Colonic mucosa (tissue), 4 donors: Measurements from ENCODE around the gene EPHA10. TPM values are rescaled to one million over a fixed set of nuclear protein-coding genes. Genes with fewer than 3 reads are reported as not detected.

ENCODE experiments used
- DNase-seq: peaks from one replicate; pipeline ENCODE4 v3.0.0-alpha.2; 2020
- H3K27ac ChIP-seq: fragments of 200-600 bp; one replicate; pipeline ENCODE4 v1.8.0; 2021
- H3K27me3 ChIP-seq: fragments of 200-600 bp; one replicate; pipeline ENCODE4 v1.8.0; 2021
- H3K36me3 ChIP-seq: fragments of 200-600 bp; one replicate; pipeline ENCODE4 v1.8.0; 2021
- H3K4me1 ChIP-seq: fragments of 200-600 bp; one replicate; pipeline ENCODE4 v1.8.0; 2021; ENCODE audit warnings: mild to moderate bottlenecking
- H3K4me3 ChIP-seq: fragments of 200-600 bp; one replicate; pipeline ENCODE4 v1.8.0; 2021
- H3K9ac ChIP-seq, 2 donors: one replicate each; pipeline ENCODE4 v1.7.0; 2013; ENCODE audit warnings: control low read depth in 2 of 2, low read depth in 2 of 2, low read length in 2 of 2
- H3K9me3 ChIP-seq: fragments of 200-600 bp; one replicate; pipeline ENCODE4 v1.8.0; 2021
- intact Hi-C: fragments of 100-400 bp; cut with DNase I; formaldehyde crosslinking; loops from one replicate; pipeline ENCODE4 v1.14.1; 2022
- total RNA-seq, 2 donors: library from RNA; stranded (reverse); fragmentation: NEBNext Ultra II Directional in 1 of 2; extraction: Animal tissue kit (Norgen Biotek cat#: 25700) in 1 of 2; gene quantifications; one replicate each; pipeline ENCODE4 v1.2.1, GENCODE V29; 2021
- TF ChIP-seq, protein P1 (sequence below): fragments of 200-600 bp; IDR thresholded peaks from one replicate; pipeline ENCODE4 v1.8.0; 2022; ENCODE audit warnings: antibody characterized with exemption, mild to moderate bottlenecking
- donor health status: healthy.
- donor health status: DM: no; HTN: no; CAD: no.
- donor health status: DM: no; HTN: no; CAD: no.

The EPHA10 gene
- total RNA-seq, 2 donors from 2014 or later, result 26.1 to 29.6 TPM

DNA sequence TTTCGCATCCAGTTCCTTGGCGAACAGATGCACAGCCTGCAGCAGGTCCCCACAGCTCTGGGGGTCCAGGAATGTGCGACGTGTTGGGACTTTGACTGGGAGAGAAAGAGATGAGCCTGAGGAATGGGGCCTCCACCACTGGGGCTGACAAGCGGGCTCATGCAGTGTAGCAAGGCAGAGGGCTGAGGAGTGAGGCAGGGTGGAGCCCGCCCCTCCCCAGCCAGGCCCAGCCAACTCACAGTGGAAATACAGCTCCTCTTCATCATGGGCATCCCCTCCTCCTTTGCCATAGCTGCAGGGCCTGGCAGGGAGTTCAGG is 41.9 kb downstream of the EPHA10 start:
- H3K9me3 ChIP-seq, result no peaks in the 10 kb centered on the region
- no peaks in the 10 kb centered on the region for H3K36me3 ChIP-seq
- H3K4me3 ChIP-seq, result no peak overlapping the region
- no peak for DNase-seq
- intact Hi-C loops, result no loop called here
- no peaks in the 10 kb centered on the region for H3K4me1 ChIP-seq
- no peaks in the 10 kb centered on the region for H3K27me3 ChIP-seq
- H3K9ac ChIP-seq, result no peak overlapping the region
- no peak overlapping the region for H3K27ac ChIP-seq
- TF ChIP-seq, protein P1, sequence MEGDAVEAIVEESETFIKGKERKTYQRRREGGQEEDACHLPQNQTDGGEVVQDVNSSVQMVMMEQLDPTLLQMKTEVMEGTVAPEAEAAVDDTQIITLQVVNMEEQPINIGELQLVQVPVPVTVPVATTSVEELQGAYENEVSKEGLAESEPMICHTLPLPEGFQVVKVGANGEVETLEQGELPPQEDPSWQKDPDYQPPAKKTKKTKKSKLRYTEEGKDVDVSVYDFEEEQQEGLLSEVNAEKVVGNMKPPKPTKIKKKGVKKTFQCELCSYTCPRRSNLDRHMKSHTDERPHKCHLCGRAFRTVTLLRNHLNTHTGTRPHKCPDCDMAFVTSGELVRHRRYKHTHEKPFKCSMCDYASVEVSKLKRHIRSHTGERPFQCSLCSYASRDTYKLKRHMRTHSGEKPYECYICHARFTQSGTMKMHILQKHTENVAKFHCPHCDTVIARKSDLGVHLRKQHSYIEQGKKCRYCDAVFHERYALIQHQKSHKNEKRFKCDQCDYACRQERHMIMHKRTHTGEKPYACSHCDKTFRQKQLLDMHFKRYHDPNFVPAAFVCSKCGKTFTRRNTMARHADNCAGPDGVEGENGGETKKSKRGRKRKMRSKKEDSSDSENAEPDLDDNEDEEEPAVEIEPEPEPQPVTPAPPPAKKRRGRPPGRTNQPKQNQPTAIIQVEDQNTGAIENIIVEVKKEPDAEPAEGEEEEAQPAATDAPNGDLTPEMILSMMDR, result no peak

DNA sequence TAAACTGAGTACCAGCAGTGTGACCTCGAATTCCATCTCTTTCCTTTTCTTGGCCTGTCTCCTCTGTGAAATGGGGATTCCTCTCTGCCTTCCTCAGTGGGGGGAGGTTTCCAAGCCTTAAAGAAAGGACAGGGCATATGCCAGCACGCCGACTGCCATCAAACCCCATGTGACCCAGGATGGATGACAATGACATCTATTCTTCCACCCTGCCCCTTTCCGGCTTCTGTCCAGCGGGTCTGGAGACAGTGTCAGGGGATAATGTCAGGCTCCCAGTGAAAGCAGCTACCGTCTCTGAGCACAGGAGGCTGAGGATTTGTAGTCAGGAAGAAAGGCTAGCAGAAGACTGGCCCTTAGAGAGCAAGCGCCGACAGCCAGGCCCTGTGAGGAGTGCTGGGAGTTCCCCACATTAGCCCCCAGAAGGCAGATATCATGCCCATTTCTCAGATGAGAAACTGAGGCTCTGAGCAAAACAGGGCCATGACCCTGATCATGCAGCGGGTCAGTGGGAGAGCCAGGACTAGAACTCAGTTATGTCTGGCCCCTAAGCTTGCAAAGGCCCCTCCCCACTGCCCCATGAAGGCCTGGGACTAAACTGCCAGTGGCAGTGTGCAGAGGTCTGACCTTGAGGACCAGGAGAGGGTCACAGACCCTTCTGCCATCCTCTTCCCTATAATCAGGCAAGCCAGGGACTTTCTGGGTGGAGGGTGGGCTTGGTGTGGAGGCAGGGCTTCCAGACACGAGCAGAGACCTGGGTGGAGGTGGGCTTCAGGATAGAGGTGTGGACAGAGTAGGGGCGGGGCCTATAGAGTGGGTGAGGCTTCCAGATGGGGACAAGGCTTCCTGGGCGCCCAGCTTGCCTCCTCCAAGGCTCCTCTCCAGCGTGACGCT is 42.5 kb downstream of the EPHA10 start:
- no peaks in the 10 kb centered on the region for H3K27me3 ChIP-seq
- intact Hi-C loops, result no loop called here

DNA sequence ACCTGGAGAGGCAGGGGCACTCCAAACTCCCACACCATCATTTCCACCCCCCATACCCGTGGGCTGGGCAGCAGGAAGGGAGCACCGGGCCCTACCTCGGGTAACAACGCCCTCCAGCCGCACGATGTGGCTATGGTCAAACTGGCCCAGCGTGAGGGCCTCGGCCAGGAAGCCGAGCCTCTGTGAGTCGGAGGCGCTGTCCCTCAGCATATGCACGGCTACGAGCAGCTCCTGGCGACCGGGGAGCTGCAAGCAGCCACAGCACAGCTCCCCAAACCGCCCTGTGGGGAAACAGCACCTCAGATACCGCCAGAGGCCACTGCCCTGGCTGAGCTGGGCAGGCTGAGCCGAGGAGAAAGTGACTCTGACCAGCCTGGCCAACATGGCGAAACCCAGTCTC is 43.4 kb downstream of the EPHA10 start:
- TF ChIP-seq, protein P1, result no peak
- Histone ChIP-seq H3K9me3 (no peaks in the 10 kb centered on the region), H3K4me1 (no peaks in the 10 kb centered on the region), H3K27ac (no peak overlapping the region), H3K4me3 (no peak overlapping the region), H3K27me3 (no peaks in the 10 kb centered on the region), H3K9ac (no peak overlapping the region), H3K36me3 (no peaks in the 10 kb centered on the region)
- no peak for DNase-seq
- intact Hi-C loops, result no loop called here

More for the DNA sequence above, 42.5 kb downstream of the EPHA10 start:
- Histone ChIP-seq H3K27ac (no peak overlapping the region), H3K4me3 (no peak overlapping the region), H3K9me3 (no peaks in the 10 kb centered on the region), H3K9ac (no peak overlapping the region), H3K36me3 (no peaks in the 10 kb centered on the region), H3K4me1 (no peaks in the 10 kb centered on the region)
- TF ChIP-seq, protein P1, result no peak
- DNase-seq, result no peak

DNA sequence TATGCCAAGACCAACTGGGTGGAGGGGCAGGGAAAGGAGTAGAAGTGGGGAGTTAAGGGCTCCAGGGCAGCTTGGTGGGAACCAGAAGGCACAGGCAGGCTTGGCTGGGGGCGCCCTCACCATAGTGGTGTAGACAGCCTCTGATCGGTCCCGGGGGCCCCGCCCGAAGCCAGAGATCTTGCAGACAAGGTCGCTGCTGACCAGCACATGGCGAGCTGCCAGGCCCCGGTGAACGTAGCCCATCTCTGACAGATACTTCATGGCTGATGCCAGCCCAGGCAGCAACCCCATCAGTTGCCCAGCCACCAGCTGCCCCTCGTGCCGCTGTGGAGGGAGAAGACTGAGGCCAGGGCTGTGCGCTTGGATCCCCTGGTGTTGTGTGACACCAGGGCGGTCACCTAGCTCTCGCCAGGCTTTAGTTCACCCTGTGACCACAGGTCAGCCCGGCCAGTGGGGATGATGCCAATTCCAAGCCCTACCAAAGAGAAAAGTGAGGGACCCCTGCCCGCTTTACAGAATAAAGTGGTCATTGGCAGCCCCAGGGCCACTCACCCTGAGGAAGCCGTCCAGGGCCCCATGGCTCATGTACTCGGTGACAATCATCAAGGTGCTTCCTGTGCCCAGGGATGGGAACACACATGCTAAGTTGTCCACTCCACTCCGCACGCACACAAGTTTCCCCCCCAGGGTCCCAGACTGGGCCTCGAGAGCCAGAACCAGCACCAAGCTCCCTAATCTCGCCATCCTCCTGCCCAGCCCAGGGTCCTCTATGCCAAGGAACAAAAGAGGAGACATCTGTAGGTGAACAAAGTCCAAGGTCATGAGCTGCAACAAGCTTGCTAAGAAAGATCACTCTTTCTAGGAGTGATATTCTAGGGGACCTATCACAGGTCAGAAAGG is 44.4 kb downstream of the EPHA10 start:
- H3K9me3 ChIP-seq, result no peaks in the 10 kb centered on the region
- H3K9ac ChIP-seq, result no peak overlapping the region
- no peak overlapping the region for H3K27ac ChIP-seq
- no peak overlapping the region for H3K4me3 ChIP-seq
- TF ChIP-seq, protein P1, result no peak
- H3K27me3 ChIP-seq, result no peaks in the 10 kb centered on the region
- H3K4me1 ChIP-seq, result no peaks in the 10 kb centered on the region
- no peak for DNase-seq
- H3K36me3 ChIP-seq, result no peaks in the 10 kb centered on the region
- intact Hi-C loops, result no loop called here

DNA sequence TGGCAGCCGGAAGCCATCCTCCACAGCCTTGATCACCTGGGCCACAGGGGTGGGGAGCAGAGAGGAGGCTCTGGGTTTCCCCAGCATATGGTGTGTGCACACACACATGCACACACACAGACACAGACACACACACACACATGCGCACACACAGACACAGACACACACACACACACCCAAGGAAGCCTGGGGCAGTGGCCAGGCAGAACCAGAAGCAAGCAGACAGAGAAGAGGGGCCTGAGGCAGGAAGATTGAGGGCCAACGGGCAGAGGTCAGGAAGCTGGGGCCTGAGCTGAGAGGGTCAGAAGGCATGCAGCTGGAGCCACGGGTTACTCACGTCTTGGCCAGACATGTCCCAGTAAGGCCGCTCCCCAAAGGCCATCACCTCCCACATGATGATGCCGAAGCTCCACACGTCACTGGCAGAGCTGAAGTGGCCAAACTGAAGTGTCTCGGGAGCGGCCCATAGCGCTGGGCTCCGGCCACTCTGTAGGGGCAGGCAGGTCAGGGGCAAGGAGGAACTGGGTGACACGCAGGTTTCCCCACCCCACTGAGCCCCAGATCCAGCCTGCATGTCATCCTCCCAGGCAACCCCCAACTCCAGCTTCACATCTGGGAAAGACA is 45.2 kb downstream of the EPHA10 start:
- no peak for DNase-seq
- no peaks in the 10 kb centered on the region for H3K4me1 ChIP-seq

More for the DNA sequence above, 45.2 kb downstream of the EPHA10 start:
- TF ChIP-seq, protein P1, result no peak
- H3K9me3 ChIP-seq, result no peaks in the 10 kb centered on the region
- H3K36me3 ChIP-seq, result no peaks in the 10 kb centered on the region
- no peak overlapping the region for H3K27ac ChIP-seq
- intact Hi-C loops, result no loop called here
- no peak overlapping the region for H3K4me3 ChIP-seq
- no peak overlapping the region for H3K9ac ChIP-seq
- no peaks in the 10 kb centered on the region for H3K27me3 ChIP-seq
